GM12878 (cell line): ENCODE measurements around the gene TAF9B. TPM values are rescaled to one million over a fixed set of nuclear protein-coding genes. Genes with fewer than 3 reads are reported as not detected.
"Not testable (repeated sequence)": the region's sequence is repeated elsewhere in the genome, so short reads cannot be mapped to it uniquely, and the experiment has no call there.

Experiments used
- ATAC-seq: fragments of 200-7000 bp; cut with Tn5 transposase; 3 replicates; pipeline ENCODE4 v1.9.1; 2020; ENCODE audit warnings: mild to moderate bottlenecking, moderate library complexity
- BruUV-seq: library from RNA; stranded (reverse); fragments of 400-500 nt; replicated peaks from 2 replicates; lab custom pipeline; 2021; lab: Mats Ljungman, UMichigan
- CTCF ChIA-PET: fragments of 300-600 bp; sonication (Branson Sonifier 250); formaldehyde crosslinking; extraction: SDS; loops from one replicate; lab custom pipeline; 2021; ENCODE audit warnings: inconsistent platforms; lab: Yijun Ruan, JAX
- POLR2A ChIA-PET: fragments of 350-600 bp; formaldehyde crosslinking; extraction: SDS; loops from one replicate; lab custom pipeline; 2021; ENCODE audit warnings: inconsistent platforms; lab: Charles Lee
- RAD21 ChIA-PET: fragments of 300-600 bp; sonication (Branson Sonifier 250); formaldehyde crosslinking; loops from one replicate; lab custom pipeline; 2023; ENCODE audit warnings: antibody characterized with exemption; ENCODE audit not compliant: unreplicated experiment; lab: Charles Lee
- SMC1A ChIA-PET: fragments of 300-600 bp; sonication (Branson Sonifier 250); formaldehyde crosslinking; loops from one replicate; lab custom pipeline; 2023; ENCODE audit not compliant: unreplicated experiment, uncharacterized antibody; lab: Charles Lee
- DNase-seq: peaks from one replicate; pipeline ENCODE4 v3.0.0-alpha.2; 2011; ENCODE audit warnings: low read depth, low spot score
- FAIRE-seq: peaks from 3 replicates; lab custom pipeline; 2011; peaks lifted over from hg19 to GRCh38; lab: Jason Lieb, UNC
- H2AFZ ChIP-seq: 2 replicates; pipeline ENCODE4 v1.6.0; 2011; ENCODE audit warnings: low read depth, low read length, control low read depth; ENCODE audit not compliant: control insufficient read depth
- H3K27ac ChIP-seq: 2 replicates; pipeline ENCODE4 v1.5.1; 2011; ENCODE audit warnings: control low read depth; ENCODE audit not compliant: control insufficient read depth, insufficient read depth
- H3K27me3 ChIP-seq, 2 experiments: replicated peaks in 1 of 2; 2 replicates each; pipeline versions ENCODE4 v1.6.0 to v1.6.1; 2011; ENCODE audit warnings: low read length in 1 of 2; ENCODE audit not compliant: control insufficient read depth in 2 of 2, insufficient read depth in 2 of 2
- H3K36me3 ChIP-seq, 2 experiments: 2 replicates each; pipeline ENCODE4 v1.5.1; 2011; ENCODE audit warnings: low read length in 1 of 2; ENCODE audit not compliant: control insufficient read depth in 2 of 2, insufficient read depth in 2 of 2
- H3K4me1 ChIP-seq: 2 replicates; pipeline ENCODE4 v1.6.1; 2011; ENCODE audit warnings: mild to moderate bottlenecking, low read length, moderate library complexity, mixed read lengths; ENCODE audit not compliant: control insufficient read depth, insufficient read depth
- H3K4me2 ChIP-seq: 2 replicates; pipeline ENCODE4 v1.6.0; 2011; ENCODE audit warnings: control low read depth; ENCODE audit not compliant: control insufficient read depth, insufficient read depth
- H3K4me3 ChIP-seq: fragments of 200-600 bp; sonication (generic); 2 replicates; pipeline ENCODE4 v1.5.1; 2016
- H3K79me2 ChIP-seq: 2 replicates; pipeline ENCODE4 v1.6.0; 2011; ENCODE audit warnings: low read length; ENCODE audit not compliant: control insufficient read depth, insufficient read depth
- H3K9ac ChIP-seq: 2 replicates; pipeline ENCODE4 v1.8.0; 2011; ENCODE audit warnings: low read length, control low read depth, mixed read lengths; ENCODE audit not compliant: control insufficient read depth, insufficient read depth
- H3K9me3 ChIP-seq: replicated peaks from 3 replicates; pipeline ENCODE4 v1.5.1; 2011; ENCODE audit warnings: mild to moderate bottlenecking, low read length; ENCODE audit not compliant: control insufficient read depth, insufficient read depth
- H4K20me1 ChIP-seq: 2 replicates; pipeline ENCODE4 v1.6.0; 2011; ENCODE audit not compliant: control insufficient read depth, insufficient read depth
- CEBPZ ChIP-seq: fragments of 150-350 bp; IDR thresholded peaks from 2 replicates; pipeline ENCODE4 v1.6.1; 2016; ENCODE audit warnings: low read depth, low read length
- HDAC2 ChIP-seq: fragments of 200-600 bp; sonication (generic); IDR thresholded peaks from 2 replicates; pipeline ENCODE4 v1.6.1; 2017
- HSF1 ChIP-seq: fragments of 150-350 bp; IDR thresholded peaks from 2 replicates; pipeline ENCODE4 v1.6.1; 2014; ENCODE audit warnings: mild to moderate bottlenecking, low read depth, low read length
- IRF4 ChIP-seq: IDR thresholded peaks from 2 replicates; pipeline ENCODE4 v1.6.1; 2011; ENCODE audit warnings: low read depth, low read length
- NKRF ChIP-seq: fragments of 450-650 bp; conservative IDR thresholded peaks from 2 replicates; pipeline ENCODE4 v1.6.1; 2017; ENCODE audit warnings: mild to moderate bottlenecking, moderate library complexity
- SRF ChIP-seq, 2 experiments: IDR thresholded peaks; 2 replicates each; pipeline ENCODE4 v1.6.1; 2011; ENCODE audit warnings: low read depth in 2 of 2, low read length in 2 of 2, mild to moderate bottlenecking in 1 of 2, moderate library complexity in 1 of 2
- SUZ12 ChIP-seq: fragments of 200-600 bp; sonication (generic); IDR thresholded peaks from one replicate; pipeline ENCODE4 v1.6.1; 2018; ENCODE audit warnings: antibody characterized with exemption, mild to moderate bottlenecking; ENCODE audit not compliant: unreplicated experiment
- USF2 ChIP-seq: IDR thresholded peaks from 2 replicates; pipeline ENCODE4 v1.6.1; 2011; ENCODE audit warnings: low read depth, low read length, improper control_type of control experiment, borderline replicate concordance
- ZBED1 ChIP-seq: IDR thresholded peaks from 2 replicates; pipeline ENCODE4 v1.6.1; 2016; ENCODE audit warnings: borderline replicate concordance
- whole genome bisulfite sequencing: methylation state at CpG from one replicate; pipeline ENCODE4 v1.1.6; 2016; ENCODE audit warnings: low lambda C conversion rate; ENCODE audit not compliant: insufficient replicate concordance, insufficient coverage; ENCODE audit errors: missing lambda C conversion rate; 5-methylcytosine and 5-hydroxymethylcytosine counted together
- in situ Hi-C: fragments of 300-500 bp; cut with MboI; formaldehyde crosslinking; loops from 9 replicates; pipeline ENCODE4 v1.14.3; 2018; ENCODE audit warnings: mixed read lengths
- intact Hi-C: fragments of 100-400 bp; cut with micrococcal nuclease; formaldehyde crosslinking; loops from one replicate; pipeline ENCODE4 v1.14.2; 2022; ENCODE audit not compliant: unreplicated experiment
- polyA plus RNA-seq, 11 experiments: library from polyadenylated mRNA; depleted of rRNA in 4 of 11; unstranded in 6 of 11; stranded (reverse) in 5 of 11; fragments of >200 nt; fragmentation: Nextera tagmentation in 4 of 11; fragmentation: Illumina TruSeq in 1 of 11; extraction: Ambion mirVana in 4 of 11; extraction: Trizol in 1 of 11; gene quantifications; 1 replicate in 1 of 11; 2 replicates in 10 of 11; pipeline versions ENCODE4 v1.2.1 to v1.2.3, GENCODE V29; 2011 to 2016; ENCODE audit warnings: inconsistent platforms in 2 of 11, missing spikeins in 2 of 11, low read depth in 1 of 11
- total RNA-seq, 4 experiments: library from RNA; depleted of rRNA in 3 of 4; stranded (reverse); fragments of >200 nt in 3 of 4; fragmentation: Illumina TruSeq in 1 of 4; extraction: Trizol in 1 of 4; gene quantifications; 2 replicates each; pipeline versions ENCODE4 v1.2.1 to v1.2.3, GENCODE V29; 2013 to 2021

TAF9B gene
- total and polyA plus RNA-seq, 10 of the 15 experiments (the other 5 are each of a cell fraction or from before 2014, with no cell fraction given) = 14.9 to 42.5 (median 22.3) TPM

DNA sequence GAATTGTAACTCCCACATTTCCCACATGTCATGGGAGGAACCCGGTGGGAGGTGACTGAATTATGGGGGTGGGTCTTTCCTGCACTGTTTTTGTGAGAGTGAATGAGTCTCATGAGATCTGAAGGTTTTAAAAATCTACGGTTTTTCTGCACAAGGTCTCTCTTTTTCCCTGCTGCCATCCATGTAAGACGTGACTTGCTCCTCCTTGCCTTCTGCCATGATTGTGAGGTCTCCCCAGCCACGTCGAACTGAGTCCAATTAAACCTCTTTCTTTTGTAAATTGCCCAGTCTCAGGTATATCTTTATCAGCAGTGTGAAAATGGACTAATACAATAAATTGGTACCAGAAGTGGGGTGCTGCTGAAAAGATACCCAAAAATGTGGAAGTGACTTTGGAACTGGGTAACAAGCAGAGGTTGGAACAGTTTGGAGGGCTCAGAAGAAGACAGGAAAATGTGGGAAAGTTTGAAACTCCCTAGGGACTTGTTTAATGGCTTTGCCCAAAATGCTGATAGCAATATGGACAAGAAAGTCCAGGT is 7.6 kb upstream of the TAF9B start:
- H2AFZ ChIP-seq, H3K27me3 ChIP-seq, H3K27ac ChIP-seq, H3K4me1 ChIP-seq, ATAC-seq, H3K9ac ChIP-seq, intact Hi-C loops, H3K9me3 ChIP-seq, H3K79me2 ChIP-seq, CTCF ChIA-PET, DNase-seq, SMC1A ChIA-PET, H4K20me1 ChIP-seq, H3K4me2 ChIP-seq, FAIRE-seq, H3K36me3 ChIP-seq, POLR2A ChIA-PET, RAD21 ChIA-PET, H3K4me3 ChIP-seq, in situ Hi-C loops, BruUV-seq: not testable (repeated sequence)
- WGBS = 47% methylated on average over 5 of the region's 5 CpGs

- Histone ChIP-seq H2AFZ (no peak overlapping the region), H3K36me3 (no peaks in the 10 kb centered on the region), H4K20me1 (no peaks in the 10 kb centered on the region), H3K9ac (no peak overlapping the region; the same call in 1 of the 2 replicates), H3K79me2 (no peaks in the 10 kb centered on the region), H3K4me1 (no peaks in the 10 kb centered on the region), H3K9me3 (no peaks in the 10 kb centered on the region), H3K4me3 (no peak overlapping the region), H3K27me3 (no peaks in the 10 kb centered on the region), H3K4me2 (no peak overlapping the region), H3K27ac (no peak overlapping the region)
- intact Hi-C loops = no loop called here
- 47% methylated on average over 9 of the region's 9 CpGs for WGBS
- no peak for DNase-seq
- ChIA-PET CTCF (no interaction called here), POLR2A (no interaction called here), RAD21 (interaction anchor here (1.5 kb wide), 1 partner anchor 375 kb away, joined by 3 read pairs; no protein-coding TSS in a partner anchor), SMC1A (no interaction called here)
- in situ Hi-C loops = no loop called here
- no peak for ATAC-seq
- FAIRE-seq = no peak
- BruUV-seq = no TSS peak
- TF ChIP-seq SRF (IDR thresholded peaks at IDR 0.05; ENCODE audit: low read depth in 2 of 2, low read length in 2 of 2) (no peak), NKRF (no peak), HDAC2 (no peak), ZBED1 (no peak), SUZ12 (no peak), HSF1 (no peak), IRF4 (no peak), CEBPZ (no peak), USF2 (no peak)
Measured at GRCh38 chrX:78140206-78140605, 756 bp upstream of the TAF9B start.
